Measurements from ENCODE around the gene CHCT1. TPM values are rescaled to one million over a fixed set of nuclear protein-coding genes. Genes with fewer than 3 reads are reported as not detected.
A peak's percentile ranks its signal among the peaks of the same experiment; 100 is the strongest.
"Not testable (repeated sequence)": the region's sequence is repeated elsewhere in the genome, so short reads cannot be mapped to it uniquely, and the experiment has no call there.

The CHCT1 gene
- not detected for polyA plus RNA-seq (2013, experiment 1 of 2; ENCODE audit: insufficient read length)
- not detected for polyA plus RNA-seq (2013, experiment 2 of 2; ENCODE audit: insufficient read length)

DNA sequence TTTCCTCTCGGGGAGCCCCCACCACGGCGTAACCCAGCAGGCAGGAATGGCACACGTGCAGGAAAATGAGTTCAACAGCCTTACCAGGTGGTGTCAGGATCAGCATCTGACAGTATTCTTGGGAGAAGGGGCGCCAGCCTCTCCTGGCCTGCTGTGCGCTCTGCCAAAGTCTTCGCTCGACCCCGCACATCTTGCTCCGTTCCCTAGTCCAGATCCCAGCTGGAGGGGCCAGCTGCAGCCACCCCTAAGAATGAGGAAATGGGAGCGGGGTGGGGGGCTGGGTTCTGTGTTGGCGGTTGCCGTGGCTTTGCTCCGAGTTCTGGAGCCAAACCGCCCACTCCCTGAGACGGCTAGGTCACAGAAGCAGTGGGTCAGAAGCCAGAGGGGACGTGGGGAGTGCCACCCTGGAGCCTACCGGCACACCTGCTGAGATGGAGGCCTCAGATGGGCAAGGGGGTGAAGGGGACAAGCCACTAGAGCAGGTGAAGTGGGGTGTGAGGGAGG, at the start of gene CHCT1:
CHCT1 (plus strand) TSS at position 328 of the 504 bp plus-strand sequence; CDS start at position 432, 104 bp downstream.
- no peak for DNase-seq

DNA sequence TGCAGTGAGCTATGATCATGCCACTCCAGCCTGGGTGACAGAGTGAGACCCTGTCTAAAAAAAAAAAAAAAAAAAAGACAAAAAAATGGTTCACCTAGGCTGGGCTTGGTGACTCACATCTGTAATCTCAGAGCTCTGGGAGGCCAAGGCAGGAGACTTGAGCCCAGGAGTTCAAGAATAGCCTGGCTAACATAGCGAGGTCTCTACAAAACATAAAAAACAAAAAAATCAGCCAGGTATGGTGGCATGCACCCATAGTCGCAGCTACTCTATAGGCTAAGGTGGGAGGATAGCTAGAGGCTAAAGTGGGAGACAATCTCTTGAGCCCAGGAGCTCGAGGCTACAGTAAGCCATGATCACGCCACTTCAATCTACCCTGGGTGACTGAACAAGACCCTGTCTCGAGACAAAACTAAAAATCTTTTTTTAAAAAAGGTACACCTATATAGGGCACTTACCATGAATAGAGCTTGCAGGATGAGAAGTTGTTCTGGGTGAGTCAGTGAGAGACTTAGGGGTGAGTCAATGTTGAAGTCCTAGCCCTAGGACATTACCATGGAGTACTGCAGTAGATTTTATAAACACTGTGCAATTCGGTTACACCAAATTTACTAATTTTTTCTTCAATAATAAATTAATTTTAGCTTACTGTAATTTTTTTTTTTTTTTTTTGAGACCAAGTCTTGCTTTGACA, 49.4 kb upstream of the CHCT1 start:
- DNase-seq, result peak; percentile 76

DNA sequence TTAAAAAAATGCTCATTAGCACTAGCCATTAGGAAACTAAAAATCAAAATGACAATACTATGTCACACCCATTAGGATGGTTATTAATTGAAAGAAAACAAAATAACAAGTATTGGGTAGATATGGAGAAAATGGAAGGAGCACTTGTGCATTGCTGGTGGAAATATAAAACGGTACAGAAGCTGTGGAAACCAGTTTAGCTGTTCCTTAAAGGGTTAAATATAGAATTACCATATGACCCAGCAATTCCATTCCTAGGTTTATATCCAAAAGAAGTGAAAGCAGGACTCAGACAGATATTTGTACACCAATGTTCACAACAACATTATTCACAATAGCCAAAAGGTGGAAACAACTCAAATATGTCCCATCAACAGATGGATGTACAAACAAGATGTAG, 44.1 kb upstream of the CHCT1 start:
- DNase-seq, result not testable (repeated sequence)

DNA sequence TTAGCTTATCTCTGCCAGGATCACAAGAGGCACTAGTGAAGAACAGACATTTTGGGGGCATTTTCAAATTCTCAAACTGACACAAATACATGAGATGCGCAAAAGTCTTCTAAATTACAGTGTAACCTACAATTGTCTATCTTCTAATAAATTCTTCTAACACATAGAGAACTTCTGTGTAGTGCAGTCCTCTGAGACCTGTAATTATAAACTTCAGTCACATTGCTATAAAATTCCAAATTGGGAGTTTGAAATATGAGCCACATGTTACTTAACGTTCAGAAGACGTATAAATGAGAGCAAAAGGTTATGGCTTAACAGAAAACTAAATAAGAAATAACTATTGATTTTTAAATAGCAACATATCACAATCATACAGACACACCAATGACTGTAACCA, 42.8 kb upstream of the CHCT1 start:
- not testable (repeated sequence) for DNase-seq

DNA sequence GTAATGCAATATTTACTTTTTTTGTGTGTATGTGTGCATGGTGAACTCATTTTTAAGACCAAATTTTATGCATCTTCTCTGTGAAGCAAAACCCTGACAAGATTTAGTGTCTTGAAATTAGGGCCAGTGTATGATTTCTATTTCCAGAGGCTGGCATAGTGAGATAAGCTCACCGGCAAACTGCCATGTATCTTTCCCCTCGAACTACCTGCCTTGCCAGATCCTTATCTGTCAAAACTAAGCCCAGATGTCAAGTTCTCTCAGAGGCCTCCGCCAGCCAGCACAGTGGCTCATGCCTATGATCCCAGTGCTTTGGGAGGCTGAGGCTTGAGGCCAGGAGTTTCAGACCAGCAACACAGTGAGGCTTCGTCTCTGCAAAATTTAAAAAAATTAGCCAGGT, 40.3 kb upstream of the CHCT1 start:
- DNase-seq, result no peak

DNA sequence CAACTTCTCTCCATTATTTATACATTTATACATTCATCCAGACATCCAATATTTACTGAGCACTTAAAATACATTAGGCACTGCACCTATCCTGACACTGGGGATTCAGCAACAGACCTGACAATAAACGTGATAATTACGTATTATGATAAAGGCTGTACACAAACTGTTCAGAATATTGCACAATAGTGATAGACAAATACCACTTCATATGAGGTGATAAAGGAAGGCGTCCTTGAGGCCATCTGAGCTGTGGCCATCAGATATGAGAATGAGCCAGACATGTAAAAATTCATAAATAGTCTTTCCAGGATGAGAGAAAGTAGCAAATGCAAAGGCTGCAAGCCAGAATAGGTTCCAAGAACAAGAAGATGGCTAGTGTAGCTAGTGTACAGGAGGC, 38.9 kb upstream of the CHCT1 start:
- DNase-seq, result no peak

DNA sequence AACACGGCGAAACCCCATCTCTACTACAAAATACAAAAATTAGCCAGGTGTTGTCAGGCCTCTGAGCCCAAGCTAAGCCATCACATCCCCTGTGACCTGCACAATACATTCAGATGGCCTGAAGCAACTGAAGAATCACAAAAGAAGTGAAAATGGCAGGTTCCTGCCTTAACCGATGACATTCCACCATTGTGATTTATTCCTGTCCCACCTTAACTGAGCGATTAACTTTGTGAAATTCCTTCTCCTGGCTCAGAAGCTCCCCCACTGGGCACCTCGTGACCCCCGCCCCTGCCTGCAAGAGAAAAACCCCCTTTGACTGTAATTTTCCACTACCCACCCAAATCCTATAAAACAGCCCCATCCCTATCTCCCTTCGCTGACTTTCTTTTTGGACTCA, 37.4 kb upstream of the CHCT1 start:
- not testable (repeated sequence) for DNase-seq

DNA sequence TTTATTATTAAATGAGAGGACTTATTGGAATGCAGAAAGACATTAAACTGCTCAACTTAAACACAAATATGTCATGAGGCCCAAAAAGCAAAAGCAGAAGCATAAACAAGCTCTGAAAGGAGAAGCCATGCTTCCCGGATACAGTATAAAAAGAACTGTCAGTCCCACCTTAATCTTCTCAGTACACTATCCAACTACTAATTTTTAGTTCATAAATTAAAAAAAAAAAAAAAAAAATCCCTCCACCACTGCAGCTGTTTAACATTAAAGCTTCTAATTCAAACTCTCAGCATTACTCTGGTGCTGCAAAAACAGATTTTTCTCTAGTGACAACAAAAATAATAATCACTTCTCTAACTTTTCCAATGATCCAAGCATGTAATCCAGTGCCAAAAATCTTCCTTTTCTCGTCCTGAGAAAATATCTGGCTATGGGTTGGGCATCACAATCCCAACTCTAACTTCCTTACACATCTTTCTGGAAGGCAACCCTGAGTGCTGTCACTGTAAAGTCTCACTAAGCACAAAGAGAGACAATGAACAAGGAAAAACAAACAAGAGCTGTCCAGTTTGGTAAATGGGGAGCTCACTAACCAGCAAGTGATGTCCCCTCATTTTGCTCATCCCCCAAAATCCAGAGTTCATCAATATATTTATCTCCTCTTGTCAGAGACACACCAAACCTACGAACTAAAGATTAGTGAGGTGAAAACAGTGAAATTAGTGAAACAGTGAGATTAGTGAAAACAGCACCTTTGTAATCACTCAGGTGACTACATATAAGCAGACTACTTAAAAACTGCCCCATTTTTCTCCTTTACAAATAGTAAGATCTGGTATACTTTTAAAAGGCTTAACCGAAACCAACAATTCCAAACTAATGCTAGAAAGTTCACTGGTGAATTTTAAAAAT, 35.9 kb upstream of the CHCT1 start:
- DNase-seq, result peak; percentile 23

DNA sequence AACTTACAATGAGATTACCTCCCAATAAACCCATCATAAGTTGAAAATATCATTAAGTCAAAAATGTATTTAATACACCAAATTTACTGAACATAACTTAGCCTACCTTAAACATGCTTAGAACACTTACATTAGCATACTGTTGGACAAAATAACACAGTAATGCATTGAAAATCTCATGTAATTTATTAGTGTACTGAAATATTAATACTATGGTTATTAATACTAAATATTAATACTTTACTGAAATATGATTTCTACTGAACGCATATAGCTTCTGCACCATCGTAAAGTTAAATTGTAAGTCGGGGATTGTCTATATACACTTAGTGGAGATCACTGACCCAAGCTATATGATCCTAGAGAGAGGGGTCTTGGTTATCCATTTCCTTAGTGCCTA, 34.6 kb upstream of the CHCT1 start:
- no peak for DNase-seq

DNA sequence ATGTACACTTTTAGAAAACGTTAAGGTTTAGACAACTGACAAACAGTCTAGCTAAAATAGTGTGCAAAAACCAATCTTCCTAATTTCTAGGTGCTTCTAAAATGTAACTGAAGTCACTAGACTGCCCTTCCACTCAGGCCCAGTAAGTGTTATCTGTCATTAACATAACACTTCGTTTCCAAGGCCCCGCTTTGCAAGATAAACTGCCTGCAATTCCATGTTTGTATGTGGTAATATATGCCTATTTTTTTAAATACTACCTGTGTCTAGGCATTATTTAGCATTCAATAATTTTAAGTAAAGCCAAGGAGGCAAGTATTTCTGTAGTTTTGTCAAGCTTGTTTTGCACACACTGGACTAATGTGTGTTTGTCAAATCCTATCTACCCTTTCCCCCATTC, 33.5 kb upstream of the CHCT1 start:
- no peak for DNase-seq

DNA sequence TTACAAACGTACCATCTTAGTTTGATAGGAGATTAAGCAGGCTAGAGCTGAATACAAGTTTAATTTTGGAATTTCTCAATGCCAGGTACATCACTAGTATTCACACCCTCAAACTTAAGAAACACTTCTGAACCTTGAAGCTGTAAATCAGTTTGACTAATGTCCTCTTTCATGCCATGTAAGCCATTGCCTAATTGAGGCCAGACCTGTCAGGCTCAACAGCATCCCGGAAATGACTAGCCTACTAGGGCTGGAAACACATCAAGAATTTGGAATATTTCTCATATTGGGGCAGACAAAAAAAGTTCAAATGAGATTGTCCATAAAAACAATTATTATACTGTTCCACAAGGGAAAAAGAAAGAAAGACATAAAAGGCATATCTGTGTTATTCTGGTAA, 32.1 kb upstream of the CHCT1 start:
- DNase-seq, result peak; percentile 82

DNA sequence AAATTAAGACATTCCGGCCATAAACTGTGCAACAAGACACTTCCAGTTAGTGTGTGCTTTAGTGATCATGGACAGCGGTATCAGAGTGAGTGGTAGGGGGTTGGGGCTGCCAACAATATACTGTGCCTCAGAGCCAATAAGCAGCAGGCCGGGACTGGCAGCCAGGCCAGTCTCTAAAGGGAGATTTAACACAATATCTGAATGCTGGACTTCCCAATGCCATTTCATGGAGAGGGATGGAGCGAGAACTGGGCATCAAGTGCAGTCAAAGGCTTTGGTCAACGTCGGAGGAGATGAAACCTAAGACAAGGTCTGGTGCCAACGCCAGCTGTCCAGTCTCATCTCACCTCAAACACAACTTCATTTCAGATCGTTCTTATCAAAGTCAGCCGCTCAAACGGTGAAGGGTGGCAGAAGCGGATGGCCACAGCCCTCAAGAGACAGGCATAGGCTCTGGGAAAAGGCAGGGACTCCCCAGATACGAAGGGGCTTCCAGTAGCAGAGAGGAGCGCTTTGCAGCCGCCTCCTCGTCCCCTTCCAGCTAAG, 31.3 kb upstream of the CHCT1 start:
- DNase-seq, result peak; percentile 53

DNA sequence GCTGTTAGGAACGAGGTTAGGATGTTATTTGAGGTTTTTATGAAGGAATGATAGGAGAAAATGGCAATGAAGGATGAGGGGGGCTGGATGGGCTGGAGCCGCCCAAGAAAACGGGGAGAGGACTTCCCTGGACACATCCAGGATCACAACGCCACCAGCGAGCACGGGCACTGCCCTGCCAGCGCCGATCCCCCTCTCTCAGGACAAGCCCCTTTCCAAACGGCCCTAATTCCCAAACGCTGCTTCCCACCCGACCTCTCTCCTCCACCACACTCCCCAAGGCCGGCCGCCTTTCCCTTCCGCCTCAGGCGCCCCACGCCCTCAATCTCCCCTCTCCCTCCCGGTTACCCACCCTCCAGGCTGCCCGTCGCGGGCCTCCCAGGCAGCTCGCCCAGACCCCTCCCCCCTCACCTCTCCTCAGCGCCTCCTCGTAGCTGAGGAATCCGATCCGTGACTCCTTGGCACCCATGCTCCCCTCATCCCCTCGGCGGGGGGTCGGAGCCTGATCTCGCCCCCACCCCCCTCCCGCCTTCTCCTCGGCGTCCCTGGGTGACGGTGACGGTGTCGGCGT, 30.7 kb upstream of the CHCT1 start:
- no peak for DNase-seq

DNA sequence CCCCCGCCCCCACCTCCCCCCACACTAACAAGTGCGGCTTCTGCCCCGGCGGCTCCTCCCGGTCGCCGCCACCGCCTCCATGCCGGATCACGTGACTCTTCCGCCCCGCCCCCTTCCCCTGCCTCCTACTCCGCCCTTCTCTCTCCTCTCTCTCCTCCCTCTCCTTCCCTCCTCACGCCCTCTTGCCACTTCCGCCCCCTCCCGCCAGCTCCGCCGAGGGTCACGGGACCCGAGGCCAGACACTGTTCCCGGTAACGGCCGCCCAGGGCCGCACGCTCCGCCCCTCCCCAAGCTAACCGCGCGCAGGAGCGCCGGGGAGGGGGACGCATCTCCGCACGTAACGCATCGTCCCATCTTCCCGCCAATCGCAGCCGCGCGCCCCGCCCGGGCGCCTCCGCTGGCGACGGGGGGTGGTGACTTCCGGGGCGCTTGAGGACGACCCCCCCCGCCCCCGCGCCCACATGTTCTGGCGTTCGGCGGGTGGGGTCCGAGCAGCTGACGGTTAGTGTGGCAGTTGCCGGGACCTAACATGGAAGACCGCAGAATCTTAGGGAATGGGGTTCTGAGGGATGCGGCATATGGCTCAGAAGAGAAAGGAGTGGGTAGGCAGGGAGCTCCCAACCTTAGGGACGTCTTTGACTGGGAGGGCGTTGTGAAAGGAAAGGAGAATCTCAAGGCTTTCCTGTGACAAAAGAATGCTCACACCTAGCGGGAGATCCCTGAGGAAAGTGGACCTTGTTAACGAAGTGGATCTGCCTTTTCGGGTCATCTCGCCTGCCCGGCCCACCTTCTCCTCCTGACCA, 30.0 kb upstream of the CHCT1 start, which contains the start of gene USP32:
USP32 (minus strand) TSS at position 92 of the 803 bp plus-strand sequence. CDS start 194 bp downstream, outside the sequence.
- DNase-seq, result peak; percentile 98

DNA sequence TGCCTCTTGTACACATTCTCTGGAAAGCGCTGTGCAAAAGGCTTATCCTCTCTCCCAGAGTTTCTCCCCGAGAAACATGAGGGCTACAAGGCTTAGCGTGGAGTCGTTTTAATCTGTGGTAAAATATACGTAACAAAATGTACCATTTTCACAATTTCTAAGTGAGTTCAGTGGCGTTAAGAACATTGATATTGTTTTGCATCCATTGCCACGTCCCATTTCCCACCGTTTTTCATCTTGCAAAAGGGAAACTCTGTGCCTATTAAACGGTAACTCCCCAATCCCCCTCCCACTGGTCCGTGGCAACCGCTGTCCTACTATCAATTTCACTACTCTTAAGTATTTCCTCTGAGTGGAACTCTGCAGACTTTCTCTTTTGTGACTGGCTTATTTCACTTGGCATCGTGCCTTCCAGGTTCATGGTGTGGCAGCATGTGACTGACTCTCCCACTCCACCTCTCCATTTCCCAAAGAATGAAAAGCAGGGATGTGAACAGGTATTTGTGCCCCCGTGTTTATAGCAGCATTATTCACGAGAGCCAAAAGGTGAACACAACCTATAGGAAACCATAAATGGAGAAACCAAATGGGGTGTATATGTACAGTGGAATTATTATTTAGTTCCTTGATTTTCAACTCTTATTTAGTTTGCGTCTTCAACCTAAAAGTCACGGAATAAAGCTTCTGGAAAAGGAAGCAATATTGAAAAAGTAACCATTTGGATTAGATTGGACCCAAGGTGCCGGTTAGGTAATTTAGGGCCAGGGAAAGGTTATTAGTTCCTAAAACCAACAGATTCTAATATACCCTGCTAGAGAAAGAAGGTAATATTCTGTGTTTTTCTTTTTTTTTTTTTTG, 29.2 kb upstream of the CHCT1 start:
- DNase-seq, result peak; percentile 61

DNA sequence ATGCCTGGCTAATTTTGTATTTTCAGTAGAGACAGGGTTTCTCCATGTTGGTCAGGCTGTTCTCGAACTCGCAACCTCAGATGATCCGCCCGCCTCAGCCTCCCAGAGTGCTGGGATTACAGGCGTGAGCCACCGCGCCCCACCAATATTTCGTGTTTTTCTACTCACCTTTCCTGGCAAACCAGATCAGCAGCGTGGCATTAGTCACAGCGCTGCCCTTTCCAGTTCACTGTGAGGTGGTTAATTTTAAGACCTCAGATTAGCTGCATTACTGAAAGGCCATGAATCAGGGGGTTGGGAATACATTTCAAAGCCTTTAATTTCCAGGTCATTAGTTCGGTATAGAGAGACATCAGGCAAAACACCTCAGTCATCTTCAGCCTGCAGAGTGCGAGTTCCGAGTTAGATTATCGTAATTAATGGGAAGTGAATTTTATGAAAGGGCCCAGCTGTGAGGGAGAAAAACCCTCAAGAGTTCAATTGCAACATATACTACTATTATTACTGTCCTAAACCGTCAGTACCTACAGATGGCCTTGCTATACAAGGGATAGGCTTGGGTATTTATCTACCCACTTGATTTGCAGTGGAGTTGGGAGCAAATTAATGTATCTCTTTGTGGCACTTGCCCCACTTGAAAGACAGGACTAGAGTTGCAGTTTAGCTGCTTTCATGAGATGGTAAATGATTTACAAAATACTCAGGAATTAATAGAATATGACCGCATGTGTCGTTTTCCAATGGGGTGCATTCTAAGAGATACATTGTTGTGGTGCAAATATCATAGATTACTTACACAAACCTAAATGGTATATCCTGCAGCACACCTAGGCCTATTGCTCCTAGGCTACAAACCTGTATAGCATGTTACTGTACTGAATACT, 28.2 kb upstream of the CHCT1 start:
- DNase-seq, result no peak

DNA sequence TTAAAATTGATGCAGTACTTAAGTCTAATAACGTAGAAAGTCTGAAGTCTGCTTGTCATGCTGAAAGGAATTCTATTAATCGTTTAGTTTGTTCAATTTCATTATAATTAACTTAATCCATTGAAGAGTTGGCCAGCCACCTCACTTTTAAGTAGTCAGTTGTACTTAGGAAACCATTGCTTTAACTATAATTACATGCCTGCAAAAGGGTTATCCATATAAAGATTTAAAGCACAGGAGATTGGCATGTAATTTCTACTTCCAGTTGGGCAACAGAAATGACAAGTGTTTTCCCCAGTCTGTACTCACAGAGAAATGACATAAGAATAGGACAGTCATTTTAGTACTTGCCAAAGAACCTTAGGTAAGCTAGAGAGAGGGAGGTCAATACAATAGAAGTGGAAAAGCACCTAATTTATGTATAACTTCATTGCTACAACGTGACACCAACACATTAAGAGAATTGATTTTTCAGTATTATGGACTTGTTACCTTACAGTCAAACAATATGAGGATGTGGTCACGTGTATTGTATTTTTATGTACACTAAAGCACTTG, 26.7 kb upstream of the CHCT1 start:
- no peak for DNase-seq

DNA sequence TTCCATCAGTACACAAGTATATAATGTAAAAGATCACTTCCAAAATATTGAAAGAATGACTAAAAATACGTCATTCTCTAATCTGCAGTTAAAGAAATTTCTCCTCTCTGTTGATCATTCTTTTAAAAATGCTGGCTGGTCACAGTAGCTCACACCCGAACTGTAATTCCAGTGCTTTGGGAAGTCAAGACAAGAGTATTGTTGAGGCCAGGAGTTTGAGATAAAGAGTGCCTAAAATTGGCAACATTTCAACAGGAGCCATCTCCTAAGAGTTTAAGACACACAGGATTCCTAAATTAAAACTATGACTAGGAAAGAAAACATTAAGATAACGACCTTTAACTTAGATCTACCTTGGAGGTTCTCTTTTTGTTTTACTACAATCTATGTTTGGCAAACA, 25.9 kb upstream of the CHCT1 start:
- no peak for DNase-seq

DNA sequence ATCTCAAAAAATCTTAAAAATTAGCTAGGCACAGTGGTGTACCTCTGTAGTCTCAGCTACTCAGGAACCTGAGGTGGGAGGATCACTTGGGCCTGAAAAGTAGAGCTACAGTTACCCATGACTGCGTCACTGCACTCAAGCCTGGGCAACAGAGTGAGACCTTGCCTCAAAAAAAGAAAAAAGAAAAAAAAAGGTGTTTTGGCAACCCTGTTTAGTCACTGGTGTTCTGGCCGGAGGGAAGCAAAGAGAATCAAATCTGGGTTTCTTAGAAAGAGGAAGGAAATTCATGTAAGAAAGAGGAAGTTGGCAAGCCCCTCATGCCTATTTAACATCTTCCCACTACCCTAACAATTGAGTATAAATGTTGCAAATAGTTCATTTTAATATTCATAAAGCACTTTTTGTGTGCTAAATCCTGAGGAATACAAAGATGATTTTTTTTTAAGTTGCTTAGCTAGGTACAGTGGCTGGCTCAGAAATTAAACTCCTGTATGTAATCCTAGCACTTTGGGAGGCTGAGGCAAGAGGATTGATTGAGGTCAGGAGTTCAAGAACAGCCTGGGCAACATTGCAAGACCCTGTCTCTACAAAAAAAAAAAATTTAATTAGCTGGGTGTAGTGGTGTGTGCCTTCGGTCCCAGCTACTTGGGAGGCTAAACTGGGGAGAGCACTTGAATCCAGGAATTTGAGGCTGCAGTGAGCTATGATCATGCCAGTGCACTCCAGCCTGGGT, 23.9 kb upstream of the CHCT1 start:
- no peak for DNase-seq

All from fibroblast of skin of back (primary cell).